Common myeloid progenitor, CD34-positive (primary cell): ENCODE data around the gene PHLDB2.

Source experiments
- CTCF ChIA-PET: fragments of 350-600 bp; sonication (Branson Sonifier 250); formaldehyde crosslinking; loops from one replicate; lab custom pipeline; 2021; ENCODE audit warnings: antibody characterized with exemption; lab: Charles Lee
- POLR2A ChIA-PET: fragments of 350-600 bp; sonication (Branson Sonifier 250); formaldehyde crosslinking; loops from one replicate; lab custom pipeline; 2021; ENCODE audit warnings: antibody characterized with exemption; lab: Charles Lee
- DNase-seq, 3 donors: peaks; one replicate each; pipeline versions ENCODE4 v3.0.0 to v3.0.0-alpha.2; 2013
- H3K27ac ChIP-seq, 2 experiments: 1 replicate in 1 of 2; 2 replicates in 1 of 2; pipeline ENCODE4 v1.7.0; 2013; ENCODE audit warnings: inconsistent platforms in 2 of 2, low read length in 2 of 2, mild to moderate bottlenecking in 2 of 2, low read depth in 1 of 2, moderate library complexity in 1 of 2; ENCODE audit not compliant: severe bottlenecking in 2 of 2, insufficient read depth in 1 of 2, poor library complexity in 1 of 2
- H3K27me3 ChIP-seq, 5 experiments: replicated peaks in 2 of 5; 1 replicate in 3 of 5; 2 replicates in 2 of 5; pipeline versions ENCODE4 v1.6.1 to v1.7.0; 2013; ENCODE audit warnings: low read length in 4 of 5, mild to moderate bottlenecking in 2 of 5, moderate library complexity in 2 of 5, inconsistent platforms in 1 of 5; ENCODE audit not compliant: insufficient read depth in 5 of 5, control insufficient read depth in 4 of 5
- H3K36me3 ChIP-seq, 4 experiments: 1 replicate in 2 of 4; 2 replicates in 2 of 4; pipeline versions ENCODE4 v1.6.1 to v1.7.0; 2013; ENCODE audit warnings: low read length in 3 of 4, control low read depth in 1 of 4, mild to moderate bottlenecking in 1 of 4; ENCODE audit not compliant: control insufficient read depth in 4 of 4, insufficient read depth in 4 of 4
- H3K4me1 ChIP-seq, 4 experiments: 1 replicate in 3 of 4; 2 replicates in 1 of 4; pipeline versions ENCODE4 v1.6.1 to v1.7.1; 2013; ENCODE audit warnings: low read length in 3 of 4, mild to moderate bottlenecking in 3 of 4, control low read depth in 1 of 4, inconsistent platforms in 1 of 4, moderate library complexity in 1 of 4; ENCODE audit not compliant: control insufficient read depth in 4 of 4, insufficient read depth in 4 of 4; ENCODE audit errors: control extremely low read depth in 1 of 4
- H3K4me3 ChIP-seq, 7 experiments: 1 replicate in 4 of 7; 2 replicates in 3 of 7; pipeline versions ENCODE4 v1.5.1 to v1.7.0; 2013; ENCODE audit warnings: mild to moderate bottlenecking in 7 of 7, low read length in 6 of 7, moderate library complexity in 6 of 7, inconsistent platforms in 2 of 7, low read depth in 2 of 7, control low read depth in 1 of 7; ENCODE audit not compliant: insufficient read depth in 4 of 7, control insufficient read depth in 1 of 7; ENCODE audit errors: extremely low read depth in 1 of 7
- H3K9me3 ChIP-seq, 5 experiments: 1 replicate in 4 of 5; 2 replicates in 1 of 5; pipeline versions ENCODE4 v1.6.1 to v1.7.1; 2013; ENCODE audit warnings: low read length in 4 of 5, mild to moderate bottlenecking in 2 of 5, inconsistent platforms in 1 of 5, low read depth in 1 of 5, moderate library complexity in 1 of 5; ENCODE audit not compliant: control insufficient read depth in 4 of 5, insufficient read depth in 2 of 5; ENCODE audit errors: control extremely low read depth in 1 of 5
- WGBS: methylation state at CpG from one replicate; pipeline ENCODE4 v1.1.5; 2013; ENCODE audit not compliant: insufficient coverage; 5-methylcytosine and 5-hydroxymethylcytosine counted together

PHLDB2 gene

GRCh38 chr3:111848283-111848682, 10.8 kb upstream of the PHLDB2 start:
- Histone ChIP-seq H3K27ac (no peak overlapping the region), H3K4me1 (peaks cover 3 to 16% (median 10%) of the 10 kb centered on the region in 4 experiments), H3K4me3 (no peak overlapping the region), H3K9me3 (no peaks in the 10 kb centered on the region), H3K36me3 (no peaks in the 10 kb centered on the region), H3K27me3 (no peaks in the 10 kb centered on the region)
- CTCF ChIA-PET = no interaction called here
- WGBS = 100% methylated on average over 1 of the region's 1 CpG
- no peak for DNase-seq
- POLR2A ChIA-PET = no interaction called here

- Histone ChIP-seq H3K9me3 (no peaks in the 10 kb centered on the region), H3K4me3 (no peak overlapping the region), H3K4me1 (peaks cover 3 to 17% (median 10%) of the 10 kb centered on the region in 4 experiments), H3K27ac (no peak overlapping the region), H3K36me3 (no peaks in the 10 kb centered on the region), H3K27me3 (no peaks in the 10 kb centered on the region)
- WGBS = no CpG with 5 or more reads among the region's 2 CpGs
- CTCF ChIA-PET = no interaction called here
- DNase-seq = no peak
- POLR2A ChIA-PET = no interaction called here
Measured at GRCh38 chr3:111848778-111849177, 10.3 kb upstream of the PHLDB2 start.

- Histone ChIP-seq H3K9me3 (no peaks in the 10 kb centered on the region), H3K27me3 (no peaks in the 10 kb centered on the region), H3K4me3 (no peak overlapping the region), H3K4me1 (peaks cover 3 to 17% (median 10%) of the 10 kb centered on the region in 4 experiments), H3K27ac (no peak overlapping the region), H3K36me3 (no peaks in the 10 kb centered on the region)
- ChIA-PET CTCF (interaction anchor here (0.6 to 1.0 kb wide), 3 partner anchors 132 to 792 kb away, joined by 3 to 4 read pairs (median 3); no protein-coding TSS in a partner anchor), POLR2A (no interaction called here)
- WGBS = 100% methylated on average over 2 of the region's 3 CpGs
- no peak for DNase-seq
Measured at GRCh38 chr3:111850537-111850936, 8.5 kb upstream of the PHLDB2 start.

- Histone ChIP-seq H3K4me3 (peak overlapping the region in 1 of 7 experiments; percentile 26), H3K27me3 (no peaks in the 10 kb centered on the region), H3K4me1 (peaks cover 3 to 17% (median 10%) of the 10 kb centered on the region in 4 experiments), H3K27ac (no peak overlapping the region), H3K36me3 (no peaks in the 10 kb centered on the region), H3K9me3 (no peaks in the 10 kb centered on the region)
- WGBS = 0% methylated on average over 3 of the region's 8 CpGs
- ChIA-PET CTCF (interaction anchor here (0.9 kb wide), 1 partner anchor 135 kb away, joined by 4 read pairs; no protein-coding TSS in a partner anchor), POLR2A (no interaction called here)
- DNase-seq = peak in 2 of 3 donors; percentile 52 to 73
Measured at GRCh38 chr3:111851511-111851954, 7.5 kb upstream of the PHLDB2 start.

- no peaks in the 10 kb centered on the region for H3K36me3 ChIP-seq
- H3K27me3 ChIP-seq = no peaks in the 10 kb centered on the region
- peak; percentile 22 to 66 (median 51) for DNase-seq
- H3K4me1 ChIP-seq = peaks cover 3 to 17% (median 10%) of the 10 kb centered on the region in 4 experiments
- no peaks in the 10 kb centered on the region for H3K9me3 ChIP-seq
- ChIA-PET POLR2A (no interaction called here), CTCF (interaction anchor here (2.0 kb wide), 1 partner anchor 135 kb away, joined by 5 read pairs; no protein-coding TSS in a partner anchor)
- H3K27ac ChIP-seq = no peak overlapping the region
- H3K4me3 ChIP-seq = no peak overlapping the region
- WGBS = no CpG with 5 or more reads among the region's 3 CpGs
Measured at GRCh38 chr3:111852540-111852939, 6.5 kb upstream of the PHLDB2 start.

- Histone ChIP-seq H3K9me3 (no peaks in the 10 kb centered on the region), H3K4me3 (no peak overlapping the region), H3K36me3 (no peaks in the 10 kb centered on the region), H3K27ac (no peak overlapping the region), H3K27me3 (peaks cover 0 to under 1% (median 0%) of the 10 kb centered on the region in 5 experiments), H3K4me1 (peaks cover 3 to 17% (median 10%) of the 10 kb centered on the region in 4 experiments)
- no CpG with 5 or more reads among the region's 1 CpG for WGBS
- DNase-seq = peak in 2 of 3 donors; percentile 58 to 69
- CTCF ChIA-PET = interaction anchor here (0.7 to 2.0 kb wide), 2 partner anchors 29 to 135 kb away, joined by 3 to 5 read pairs; no protein-coding TSS in a partner anchor
- POLR2A ChIA-PET = no interaction called here
Measured at GRCh38 chr3:111853068-111853467, 6.0 kb upstream of the PHLDB2 start.

- POLR2A ChIA-PET = no interaction called here
Measured at GRCh38 chr3:111854990-111855389, 4.1 kb upstream of the PHLDB2 start.

More at GRCh38 chr3:111854990-111855389, 4.1 kb upstream of the PHLDB2 start:
- DNase-seq = no peak
- H3K27ac ChIP-seq = no peak overlapping the region
- H3K4me3 ChIP-seq = no peak overlapping the region
- peaks cover 5 to 28% (median 20%) of the 10 kb centered on the region in 4 experiments for H3K4me1 ChIP-seq
- H3K9me3 ChIP-seq = no peaks in the 10 kb centered on the region
- WGBS = 100% methylated on average over 1 of the region's 2 CpGs
- CTCF ChIA-PET = no interaction called here
- peaks cover 0 to 10% (median 3%) of the 10 kb centered on the region in 5 experiments for H3K27me3 ChIP-seq
- H3K36me3 ChIP-seq = no peaks in the 10 kb centered on the region
